Activated CD4-positive, alpha-beta T cell treated with anti-CD3 and anti-CD28 coated beads, Interleukin-10, Interleukin-2, amounts not matched to agents 100 ng/mL and 50 ng/mL, durations not matched to agents 16 hours and 8 hours (primary cell): ENCODE results near the gene INSR.
"Not testable (repeated sequence)": the region's sequence is repeated elsewhere in the genome, so short reads cannot be mapped to it uniquely, and the experiment has no call there.

Source experiments
- DNase-seq: peaks from one replicate; pipeline ENCODE4 v3.0.0-alpha.2; 2020

INSR gene

DNA sequence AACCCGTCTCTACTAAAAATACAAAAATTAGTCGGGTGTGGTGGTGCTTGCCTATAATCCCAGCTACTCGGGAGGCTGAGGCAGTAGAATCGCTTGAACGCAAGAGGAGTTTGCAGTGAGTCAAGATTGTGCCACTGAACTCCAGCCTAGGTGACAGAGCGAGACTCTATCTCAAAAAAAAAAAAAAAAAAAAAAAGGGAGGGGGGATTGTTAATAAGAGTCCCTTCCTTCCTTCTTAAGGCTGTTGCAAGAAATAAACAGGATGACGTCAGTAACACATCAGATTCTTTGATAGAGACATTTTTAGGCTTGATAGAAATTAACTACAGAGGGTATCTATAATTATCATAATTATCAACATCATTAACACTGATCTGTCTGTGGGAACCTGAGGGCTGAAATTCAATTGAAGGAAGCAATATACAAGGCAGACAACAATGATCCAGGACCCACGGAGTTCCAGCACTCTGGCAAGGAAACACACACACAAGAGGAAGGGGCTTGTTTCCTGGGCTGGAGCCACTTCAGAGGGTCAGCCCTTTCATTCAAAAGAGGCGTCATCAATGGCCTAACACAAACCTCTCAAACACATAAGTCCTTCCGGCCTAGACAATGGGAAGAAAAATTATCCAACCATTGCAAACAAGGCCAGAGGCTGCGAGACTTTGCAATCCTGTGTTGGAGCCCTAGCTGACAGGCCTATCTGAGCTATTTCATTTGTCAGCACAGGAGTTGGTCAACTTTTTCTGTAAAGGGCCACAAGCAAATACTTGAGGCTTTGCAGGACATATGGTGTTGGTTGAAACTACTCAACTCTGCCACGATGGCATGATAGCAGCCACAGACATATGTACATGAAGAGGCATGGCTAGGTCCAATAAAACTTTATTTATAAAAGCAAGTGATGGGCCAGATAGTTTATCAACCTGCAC, 105.2 kb downstream of the INSR start:
- no peak for DNase-seq

DNA sequence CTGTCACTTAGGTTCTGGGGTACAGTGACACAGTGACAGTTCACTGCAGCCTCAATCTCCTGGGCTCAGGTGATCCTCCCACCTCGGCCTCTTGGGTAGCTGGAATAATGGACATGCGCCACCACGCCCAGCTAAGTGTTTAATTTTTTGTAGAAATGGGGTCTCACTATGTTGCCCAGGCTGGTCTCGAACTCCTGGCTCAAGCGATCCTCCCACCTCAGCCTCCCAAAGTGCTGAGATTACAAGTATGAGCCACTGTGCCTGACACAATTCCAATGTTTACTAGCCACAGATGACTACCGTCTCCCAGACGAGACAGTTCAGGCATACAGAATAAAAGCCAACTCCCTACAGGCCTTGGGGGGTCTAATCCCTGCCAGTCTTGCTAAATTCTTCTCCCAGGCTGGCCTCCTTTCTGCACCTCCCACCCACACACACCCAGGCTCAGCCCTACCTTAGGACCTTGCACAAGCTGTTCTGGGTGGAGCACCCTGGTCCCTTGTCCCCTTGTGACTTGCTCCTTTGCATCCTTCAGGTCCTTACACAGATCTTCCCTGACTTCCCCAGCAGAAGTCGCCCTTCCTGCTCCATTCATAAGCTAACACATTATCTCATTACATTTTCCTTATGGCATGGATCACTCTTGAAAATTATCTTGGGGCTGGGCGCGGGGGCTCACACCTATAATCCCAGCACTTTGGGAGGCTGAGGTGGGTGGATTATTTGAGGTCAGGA, 106.4 kb downstream of the INSR start:
- no peak for DNase-seq

DNA sequence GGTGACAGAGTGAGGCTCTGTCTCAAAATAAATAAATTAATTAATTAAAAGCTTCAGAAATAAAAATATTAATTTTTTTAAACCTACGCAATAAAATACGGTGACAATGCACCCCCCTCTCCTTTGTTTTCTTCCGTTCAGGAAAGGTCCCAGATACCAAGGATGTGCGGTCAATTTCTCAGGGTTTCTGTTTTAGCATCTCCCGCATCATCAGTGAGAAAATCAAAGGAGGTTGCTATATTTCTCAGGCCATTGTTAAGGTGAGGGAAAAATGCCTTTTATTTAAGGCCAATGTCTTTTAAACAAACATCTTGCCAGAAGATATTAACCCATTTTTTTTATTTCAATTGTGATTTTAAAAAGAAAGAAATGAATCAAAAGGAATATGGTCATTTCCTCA, 111.7 kb downstream of the INSR start:
- no peak for DNase-seq

DNA sequence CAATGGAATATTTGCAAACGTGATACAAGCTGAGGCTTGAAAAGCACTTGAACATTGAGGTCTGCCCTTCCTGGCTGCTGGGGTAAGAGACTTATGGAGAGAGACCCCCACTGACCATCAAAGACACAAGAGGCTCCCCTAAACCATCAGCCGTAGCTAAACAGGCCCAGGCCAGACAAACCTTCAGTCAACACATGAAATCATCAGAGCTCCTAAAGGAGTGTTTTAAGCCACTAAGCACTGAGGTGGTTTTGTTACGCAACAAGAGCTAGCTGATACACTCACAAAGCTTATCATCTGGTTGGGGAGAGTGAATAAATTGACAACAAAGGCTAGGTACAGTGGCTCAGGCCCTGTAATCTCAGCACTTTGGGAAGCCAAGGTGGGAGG, 114.3 kb downstream of the INSR start:
- DNase-seq, result no peak

- no peak for DNase-seq
Observed at GRCh38 chr19:7177926-7178325, 116.3 kb downstream of the INSR start.

- no peak for DNase-seq
Observed at GRCh38 chr19:7176792-7177191, 117.4 kb downstream of the INSR start.

GRCh38 chr19:7172794-7173193, 121.4 kb downstream of the INSR start:
- DNase-seq, result no peak

DNA sequence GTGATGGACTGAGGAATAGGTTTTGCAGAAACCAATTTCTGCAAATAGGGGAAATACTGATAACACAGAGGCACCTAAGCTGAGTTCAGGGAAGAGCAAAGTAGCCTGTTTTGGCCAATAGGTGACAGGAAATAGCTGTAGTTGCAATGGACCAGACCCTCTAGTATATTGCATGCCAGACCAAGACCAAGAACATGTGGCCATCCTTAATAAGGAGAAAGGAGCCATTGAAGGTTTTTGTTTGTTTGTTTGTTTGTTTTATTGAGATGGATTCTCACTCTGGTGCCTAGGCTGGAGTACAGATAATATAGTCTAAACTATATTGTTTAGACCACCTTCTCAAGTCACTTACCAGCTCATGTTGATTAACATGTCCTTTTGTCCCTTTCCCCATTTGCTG, 123.2 kb downstream of the INSR start:
- no peak for DNase-seq

GRCh38 chr19:7168941-7169340, 125.3 kb downstream of the INSR start:
- no peak for DNase-seq

- no peak for DNase-seq
Observed at GRCh38 chr19:7161292-7161691, 132.9 kb downstream of the INSR start.

GRCh38 chr19:7159105-7159933, 134.9 kb downstream of the INSR start:
- DNase-seq, result no peak

DNA sequence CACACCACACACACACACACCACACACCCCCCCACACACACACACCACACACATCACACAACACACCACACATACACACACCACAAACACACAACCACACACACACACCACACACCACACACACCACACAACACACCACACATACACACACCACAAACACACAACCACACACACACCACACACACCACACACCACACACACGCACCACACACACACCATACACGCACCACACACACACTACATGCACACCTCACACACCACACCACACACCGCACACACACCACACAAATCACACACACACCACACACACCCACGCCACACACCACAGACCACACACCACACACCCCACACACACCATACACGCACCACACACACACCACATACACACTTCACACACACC, 141.2 kb downstream of the INSR start:
- DNase-seq, result no peak

GRCh38 chr19:7152568-7152967, 141.6 kb downstream of the INSR start:
- no peak for DNase-seq

DNA sequence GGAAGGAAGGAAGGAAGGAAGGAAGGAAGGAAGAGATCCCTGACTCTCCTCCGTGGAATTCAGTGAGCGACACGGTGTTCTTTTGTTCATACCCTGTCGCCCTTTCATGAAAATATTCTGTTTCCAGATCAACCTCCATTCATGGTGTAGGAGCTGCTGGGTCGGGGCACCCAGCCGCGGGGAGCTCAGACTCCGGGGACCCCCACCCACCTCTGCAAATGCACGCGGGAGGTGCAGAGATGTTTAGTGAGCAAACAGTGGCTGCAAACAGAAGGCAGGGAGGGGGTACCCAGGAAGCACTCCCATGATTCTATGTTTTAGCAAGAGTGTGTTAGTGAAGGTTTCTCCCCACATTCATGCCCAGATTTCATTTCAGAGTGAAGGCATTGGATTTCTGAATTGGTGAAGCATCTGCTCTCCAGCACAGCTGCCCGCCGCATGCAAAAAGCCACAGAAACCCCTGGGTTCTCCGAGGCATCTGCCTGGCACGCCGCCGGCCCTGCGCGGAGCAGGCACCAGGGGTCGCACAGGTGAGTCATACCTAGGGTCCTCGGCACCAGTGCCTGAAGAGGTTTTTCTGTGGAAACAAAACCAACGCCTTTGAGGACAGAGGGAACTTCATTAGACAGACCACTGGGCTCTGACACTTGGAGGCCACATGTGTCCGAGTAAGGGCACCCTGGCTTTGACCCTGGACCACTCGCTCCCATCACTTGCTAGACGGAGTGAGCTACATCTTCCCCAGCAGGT, 144.1 kb downstream of the INSR start:
- no peak for DNase-seq

- DNase-seq, result not testable (repeated sequence)
Observed at GRCh38 chr19:7147119-7147675, 147.0 kb downstream of the INSR start.

GRCh38 chr19:7146086-7146485, 148.1 kb downstream of the INSR start:
- not testable (repeated sequence) for DNase-seq

- no peak for DNase-seq
Observed at GRCh38 chr19:7145494-7145893, 148.7 kb downstream of the INSR start.

DNA sequence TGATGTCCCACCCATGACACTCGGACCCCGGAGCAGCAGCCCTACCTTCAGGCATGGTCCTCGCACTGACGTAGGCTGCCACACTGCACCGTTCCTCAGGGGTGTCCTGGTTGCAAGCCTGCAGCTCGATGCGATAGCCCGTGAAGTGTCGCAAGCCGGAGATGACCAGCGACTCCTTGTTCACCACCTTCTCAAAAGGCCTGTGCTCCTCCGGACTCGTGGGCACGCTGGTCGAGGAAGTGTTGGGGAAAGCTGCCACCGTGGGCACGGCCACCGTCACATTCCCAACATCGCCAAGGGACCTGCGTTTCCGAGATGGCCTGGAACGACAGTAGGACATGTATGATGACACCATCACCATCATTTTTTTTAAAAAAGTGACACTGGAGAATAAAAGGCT, 151.4 kb downstream of the INSR start:
- DNase-seq, result no peak

DNA sequence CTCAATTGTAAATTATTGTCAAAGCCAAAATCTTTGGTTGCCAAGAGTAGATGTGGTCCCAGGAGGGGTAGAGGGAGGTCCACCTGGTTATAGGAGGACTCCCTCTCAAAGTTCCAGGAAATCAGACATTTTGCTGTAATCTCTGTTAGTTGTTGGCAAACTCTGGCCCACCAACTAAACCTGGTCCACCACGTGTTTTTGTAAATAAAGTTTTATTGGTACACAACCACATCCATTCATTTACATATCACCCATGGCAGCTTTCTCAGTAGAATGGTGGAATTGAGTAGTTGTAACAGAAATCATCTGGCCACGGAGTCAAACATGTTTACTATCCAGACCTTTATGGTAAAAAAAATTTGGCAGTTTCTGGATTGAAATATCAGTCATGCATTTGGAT, 154.1 kb downstream of the INSR start:
- DNase-seq, result no peak

GRCh38 chr19:7139095-7139494, 155.1 kb downstream of the INSR start:
- DNase-seq, result no peak

- no peak for DNase-seq
Observed at GRCh38 chr19:7138402-7138801, 155.8 kb downstream of the INSR start.

GRCh38 chr19:7137120-7137519, 157.1 kb downstream of the INSR start:
- DNase-seq, result no peak
